PC-3 (cell line): Measurements from ENCODE around the gene VGF. TPM values are rescaled to one million over a fixed set of nuclear protein-coding genes. Genes with fewer than 3 reads are reported as not detected.

Source experiments
- ATAC-seq: fragments of 200-7000 bp; cut with Tn5 transposase; 2 replicates; pipeline ENCODE4 v1.9.1; 2020; ENCODE audit warnings: mild to moderate bottlenecking, moderate library complexity
- BruUV-seq: library from RNA; stranded (reverse); fragments of 400-500 nt; replicated peaks from 2 replicates; lab custom pipeline; 2021; lab: Mats Ljungman, UMichigan
- CTCF ChIA-PET: fragments of 300-600 bp; sonication (Branson Sonifier 250); formaldehyde crosslinking; loops from one replicate; lab custom pipeline; 2022; ENCODE audit warnings: antibody characterized with exemption; lab: Charles Lee
- POLR2A ChIA-PET: fragments of 300-600 bp; sonication (Branson Sonifier 250); formaldehyde crosslinking; loops from one replicate; lab custom pipeline; 2022; ENCODE audit warnings: antibody characterized with exemption; ENCODE audit not compliant: unreplicated experiment; lab: Charles Lee
- DNase-seq: peaks from one replicate; pipeline ENCODE4 v3.0.0-alpha.2; 2015
- H2AFZ ChIP-seq: fragments of 300-600 bp; sonication (generic); 2 replicates; pipeline ENCODE4 v1.6.0; 2016; ENCODE audit warnings: antibody characterized with exemption, low read length
- H3F3A ChIP-seq: fragments of 300-600 bp; sonication (generic); one replicate; pipeline ENCODE4 v1.6.0; 2017; ENCODE audit warnings: antibody characterized with exemption, low read length, control low read depth, mild to moderate bottlenecking; ENCODE audit not compliant: unreplicated experiment
- H3K27ac ChIP-seq: fragments of 300-600 bp; sonication (generic); 2 replicates; pipeline ENCODE4 v1.5.1; 2016; ENCODE audit warnings: mild to moderate bottlenecking, low read length
- H3K27me3 ChIP-seq: fragments of 300-600 bp; sonication (generic); 2 replicates; pipeline ENCODE4 v1.6.1; 2016; ENCODE audit warnings: low read length, mixed read lengths
- H3K36me3 ChIP-seq: fragments of 300-600 bp; sonication (generic); 2 replicates; pipeline ENCODE4 v1.6.1; 2016; ENCODE audit warnings: low read depth, mixed run types, low read length, mixed read lengths
- H3K4me1 ChIP-seq: fragments of 300-600 bp; sonication (generic); 2 replicates; pipeline ENCODE4 v1.5.1; 2016; ENCODE audit warnings: low read length; ENCODE audit not compliant: insufficient read depth
- H3K4me2 ChIP-seq: fragments of 300-600 bp; sonication (generic); 2 replicates; pipeline ENCODE4 v1.6.0; 2016; ENCODE audit warnings: low read length
- H3K4me3 ChIP-seq: fragments of 300-600 bp; sonication (generic); 2 replicates; pipeline ENCODE4 v1.5.1; 2016; ENCODE audit warnings: mild to moderate bottlenecking, low read length, mixed read lengths
- H3K79me2 ChIP-seq: fragments of 300-600 bp; sonication (generic); 2 replicates; pipeline ENCODE4 v1.6.1; 2017; ENCODE audit warnings: low read length, mixed read lengths
- H3K9ac ChIP-seq: fragments of 300-600 bp; sonication (generic); 2 replicates; pipeline ENCODE4 v1.6.0; 2016; ENCODE audit warnings: mild to moderate bottlenecking, low read length
- H3K9me2 ChIP-seq: fragments of 300-600 bp; sonication (generic); replicated peaks from 2 replicates; pipeline ENCODE4 v1.6.1; 2016; ENCODE audit warnings: mixed run types, low read length, mixed read lengths
- H3K9me3 ChIP-seq: fragments of 300-600 bp; sonication (generic); 2 replicates; pipeline ENCODE4 v1.6.1; 2016; ENCODE audit warnings: low read length, mixed read lengths
- H4K20me1 ChIP-seq: fragments of 300-600 bp; sonication (generic); 2 replicates; pipeline ENCODE4 v1.6.1; 2016; ENCODE audit warnings: low read length, mixed read lengths
- CTCF ChIP-seq: fragments of 300-600 bp; sonication (generic); conservative IDR thresholded peaks from 2 replicates; pipeline ENCODE4 v1.5.1; 2017; ENCODE audit warnings: antibody characterized with exemption, low read depth, mild to moderate bottlenecking, low read length
- EZH2 ChIP-seq: fragments of 300-600 bp; sonication (generic); IDR thresholded peaks from one replicate; pipeline ENCODE4 v1.6.1; 2017; ENCODE audit warnings: antibody characterized with exemption, mild to moderate bottlenecking, low read length; ENCODE audit not compliant: unreplicated experiment
- EZH2phosphoT487 ChIP-seq: fragments of 300-600 bp; sonication (generic); IDR thresholded peaks from 2 replicates; pipeline ENCODE4 v1.6.1; 2018; ENCODE audit warnings: mild to moderate bottlenecking, antibody characterized with exemption, low read length, borderline replicate concordance
- intact Hi-C: fragments of 100-400 bp; cut with micrococcal nuclease; formaldehyde crosslinking; loops from 2 replicates; pipeline ENCODE4 v1.9.0; 2023
- total RNA-seq: library from RNA; depleted of rRNA; stranded (reverse); fragments of >200 nt; gene quantifications from 2 replicates; pipeline ENCODE4 v1.2.3, GENCODE V29; 2014

The VGF gene
- total RNA-seq, 1 experiment from 2014 or later, result 1.6 TPM

- Histone ChIP-seq H3K27ac (peak overlapping the region; percentile 57), H3K9me3 (no peaks in the 10 kb centered on the region)
Observed at GRCh38 chr7:101140746-101141382, 24.5 kb downstream of the VGF start.

GRCh38 chr7:101140339-101140699, 25.1 kb downstream of the VGF start:
- Histone ChIP-seq H2AFZ (0 out of 2 replicates have a peak overlapping the region, but pooled peaks have one; percentile 43), H3K9me3 (no peaks in the 10 kb centered on the region), H3F3A (peaks cover 7% of the 10 kb centered on the region), H3K9ac (no peak overlapping the region), H3K27ac (peak overlapping the region; percentile 57), H3K27me3 (no peaks in the 10 kb centered on the region), H3K9me2 (no peaks in the 10 kb centered on the region), H3K36me3 (no peaks in the 10 kb centered on the region), H3K79me2 (no peaks in the 10 kb centered on the region), H4K20me1 (no peaks in the 10 kb centered on the region), H3K4me1 (peaks cover 36% of the 10 kb centered on the region), H3K4me2 (0 out of 2 replicates have a peak overlapping the region, but pooled peaks have one; percentile 7), H3K4me3 (no peak overlapping the region)
- no TSS peak for BruUV-seq
- ATAC-seq (peak; percentile 10; the same call in 1 of the 2 replicates), DNase-seq (peak; percentile 30)
- TF ChIP-seq EZH2, result no peak
- no peak for TF ChIP-seq CTCF
- TF ChIP-seq EZH2phosphoT487, result no peak
- POLR2A ChIA-PET, result interaction anchor here (0.6 kb wide), 1 partner anchor 39 kb away, joined by 3 read pairs; no protein-coding TSS in a partner anchor
- CTCF ChIA-PET, result interaction anchor here (1.7 kb wide), 1 partner anchor 52 kb away, joined by 7 read pairs; no protein-coding TSS in a partner anchor
- intact Hi-C loops, result no loop called here

More at GRCh38 chr7:101140746-101141382, 24.5 kb downstream of the VGF start:
- intact Hi-C loops, result no loop called here
- BruUV-seq, result no TSS peak
- no peak for ATAC-seq
- DNase-seq, result peak; percentile 65
- no peaks in the 10 kb centered on the region for H3K27me3 ChIP-seq
- no peak overlapping the region for H3K9ac ChIP-seq
- peak overlapping the region; percentile 43; the same call in 1 of the 2 replicates for H2AFZ ChIP-seq
- H3F3A ChIP-seq, result peaks cover 7% of the 10 kb centered on the region
- no peaks in the 10 kb centered on the region for H3K9me2 ChIP-seq
- H3K36me3 ChIP-seq, result no peaks in the 10 kb centered on the region
- H4K20me1 ChIP-seq, result no peaks in the 10 kb centered on the region
- ChIA-PET CTCF (interaction anchor here (1.7 kb wide), 1 partner anchor 52 kb away, joined by 7 read pairs; no protein-coding TSS in a partner anchor), POLR2A (interaction anchor here (0.6 to 0.7 kb wide), 2 partner anchors 40 to 162 kb away, joined by 3 to 9 read pairs; no protein-coding TSS in a partner anchor)
- peaks cover 36% of the 10 kb centered on the region for H3K4me1 ChIP-seq
- peak overlapping the region; percentile 7; the same call in 1 of the 2 replicates for H3K4me2 ChIP-seq
- no peaks in the 10 kb centered on the region for H3K79me2 ChIP-seq
- no peak for TF ChIP-seq EZH2phosphoT487
- no peak for TF ChIP-seq CTCF
- TF ChIP-seq EZH2, result no peak
- H3K4me3 ChIP-seq, result no peak overlapping the region
